HG03175 (cell line): ENCODE results near the gene TMC4.
"Not testable (repeated sequence)": the region's sequence is repeated elsewhere in the genome, so short reads cannot be mapped to it uniquely, and the experiment has no call there.

Source experiments
- ATAC-seq: cut with Tn5 transposase; IDR thresholded peaks from one replicate; pipeline ENCODE4 v1.9.1; 2021; ENCODE audit warnings: mild to moderate bottlenecking, moderate library complexity; ENCODE audit not compliant: unreplicated experiment

The TMC4 gene, protein sequence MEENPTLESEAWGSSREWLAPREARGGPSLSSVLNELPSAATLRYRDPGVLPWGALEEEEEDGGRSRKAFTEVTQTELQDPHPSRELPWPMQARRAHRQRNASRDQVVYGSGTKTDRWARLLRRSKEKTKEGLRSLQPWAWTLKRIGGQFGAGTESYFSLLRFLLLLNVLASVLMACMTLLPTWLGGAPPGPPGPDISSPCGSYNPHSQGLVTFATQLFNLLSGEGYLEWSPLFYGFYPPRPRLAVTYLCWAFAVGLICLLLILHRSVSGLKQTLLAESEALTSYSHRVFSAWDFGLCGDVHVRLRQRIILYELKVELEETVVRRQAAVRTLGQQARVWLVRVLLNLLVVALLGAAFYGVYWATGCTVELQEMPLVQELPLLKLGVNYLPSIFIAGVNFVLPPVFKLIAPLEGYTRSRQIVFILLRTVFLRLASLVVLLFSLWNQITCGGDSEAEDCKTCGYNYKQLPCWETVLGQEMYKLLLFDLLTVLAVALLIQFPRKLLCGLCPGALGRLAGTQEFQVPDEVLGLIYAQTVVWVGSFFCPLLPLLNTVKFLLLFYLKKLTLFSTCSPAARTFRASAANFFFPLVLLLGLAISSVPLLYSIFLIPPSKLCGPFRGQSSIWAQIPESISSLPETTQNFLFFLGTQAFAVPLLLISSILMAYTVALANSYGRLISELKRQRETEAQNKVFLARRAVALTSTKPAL

DNA sequence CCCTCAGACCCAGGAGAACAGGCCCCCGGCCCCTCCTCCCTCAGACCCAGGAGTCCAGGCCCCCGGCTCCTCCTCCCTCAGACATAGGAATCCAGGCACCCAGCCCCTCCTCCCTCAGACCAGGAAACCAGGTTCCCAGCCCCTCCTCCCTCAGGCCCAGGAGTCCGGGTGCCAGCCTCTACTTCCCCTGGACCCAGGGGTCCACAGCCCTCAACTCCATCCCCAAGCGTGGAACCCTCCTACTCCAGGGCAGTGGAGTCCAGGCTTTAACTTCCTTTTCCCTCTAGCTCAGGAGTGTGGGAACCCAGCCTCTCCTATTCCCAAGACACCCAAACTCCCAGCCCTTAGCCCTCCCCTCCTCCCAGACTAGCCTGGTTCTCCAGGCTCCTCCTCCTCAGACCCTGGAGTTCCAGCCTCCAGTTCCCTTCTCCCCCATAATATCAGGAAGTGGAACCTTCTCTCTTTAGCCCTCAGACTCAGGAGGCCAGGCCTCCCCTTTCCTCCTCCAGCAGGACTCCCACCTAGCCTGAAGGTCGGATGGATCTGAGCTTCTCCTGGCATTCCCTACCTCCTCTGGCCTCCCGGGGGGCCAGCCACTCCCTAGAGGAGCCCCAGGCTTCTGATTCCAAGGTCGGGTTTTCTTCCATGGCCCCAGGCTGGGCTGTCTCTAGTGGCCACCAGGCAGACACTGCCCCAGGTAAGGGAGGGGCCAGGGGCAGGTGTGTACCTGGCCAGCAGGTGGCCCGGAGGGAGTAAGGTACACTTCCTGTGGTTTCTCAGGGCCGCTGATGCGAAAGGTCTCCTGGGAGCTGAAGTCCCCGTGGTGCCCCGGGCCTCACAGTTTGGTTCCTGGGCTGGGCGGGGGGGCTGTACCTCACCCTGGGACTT lies at the start of gene TMC4:
TMC4 (minus strand) TSS at position 690 of the 888 bp plus-strand sequence; CDS start at position 647, 43 bp downstream.
- no peak for ATAC-seq

DNA sequence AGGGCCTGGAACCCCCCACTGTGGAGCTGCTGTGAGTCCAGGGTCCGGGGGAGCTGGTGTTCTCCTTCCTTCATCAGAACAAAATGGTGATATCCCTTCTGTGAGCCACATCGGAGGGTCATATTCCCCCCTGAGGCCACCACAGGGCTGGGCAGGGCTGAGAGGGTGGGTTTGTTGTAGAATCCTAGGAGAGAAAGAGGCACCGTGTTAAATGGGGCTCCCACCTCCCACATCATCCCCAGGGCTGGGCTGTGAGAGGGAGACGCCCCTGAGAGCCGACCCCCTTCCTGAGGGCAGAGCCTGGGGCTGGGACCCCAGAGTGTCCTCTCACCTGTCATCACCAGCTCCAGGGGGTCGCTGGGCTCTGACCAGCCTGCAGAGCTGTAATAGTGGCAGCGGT lies 49.0 kb upstream of the TMC4 start:
- ATAC-seq, result not testable (repeated sequence)

DNA sequence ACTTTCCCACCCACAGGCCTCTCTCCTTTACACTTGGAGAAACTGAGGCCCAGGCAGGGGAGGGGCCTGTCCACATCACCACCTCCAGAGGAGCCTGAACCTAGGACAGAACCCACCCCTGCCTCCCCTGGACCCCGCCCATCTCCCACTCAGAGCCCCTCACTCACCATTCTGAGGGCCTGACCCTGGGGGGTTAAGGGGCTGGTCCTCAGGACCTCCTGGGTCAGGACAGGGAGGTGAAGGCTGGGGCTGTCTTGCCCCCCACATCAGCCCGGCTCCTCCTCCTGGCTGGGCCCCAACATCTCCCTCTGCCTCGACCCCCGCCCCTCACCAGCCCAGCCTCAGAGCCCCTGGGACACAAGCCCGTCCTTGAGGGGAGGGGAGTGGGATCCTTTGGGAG lies 46.7 kb upstream of the TMC4 start:
- not testable (repeated sequence) for ATAC-seq

DNA sequence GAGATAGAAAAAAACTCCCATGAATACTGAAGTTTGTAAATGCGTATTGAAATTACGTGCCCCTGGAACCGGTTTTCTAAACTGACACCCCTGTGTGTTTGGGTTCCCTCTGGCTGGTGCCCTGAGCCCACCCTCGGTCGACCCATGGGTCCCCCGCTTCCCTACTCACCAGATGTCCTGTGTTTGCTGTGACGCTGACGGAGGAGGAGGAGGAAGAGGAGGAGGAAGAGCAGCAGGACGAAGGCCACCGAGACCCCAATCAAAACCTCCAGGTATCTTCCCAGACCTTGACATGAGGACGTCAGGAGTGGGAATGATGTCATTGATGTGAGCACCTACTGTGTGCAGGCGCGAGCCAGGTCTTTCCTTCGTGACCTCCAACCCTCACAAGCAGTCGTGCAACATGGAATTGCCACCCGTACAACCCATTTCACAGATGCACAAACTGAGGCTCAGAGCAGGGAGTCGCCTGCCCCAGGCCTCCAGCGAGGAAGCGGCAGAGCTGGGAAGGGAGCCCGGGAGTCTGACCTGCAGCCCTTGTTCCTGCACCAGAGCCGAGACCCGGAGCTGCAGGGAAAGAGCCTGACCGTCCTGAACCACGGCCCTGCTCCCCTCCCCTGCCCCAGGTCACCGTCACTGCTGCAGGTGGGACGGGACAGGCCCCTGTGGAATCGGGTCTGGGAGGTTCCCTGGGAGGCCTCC lies 46.2 kb upstream of the TMC4 start:
- no peak for ATAC-seq

DNA sequence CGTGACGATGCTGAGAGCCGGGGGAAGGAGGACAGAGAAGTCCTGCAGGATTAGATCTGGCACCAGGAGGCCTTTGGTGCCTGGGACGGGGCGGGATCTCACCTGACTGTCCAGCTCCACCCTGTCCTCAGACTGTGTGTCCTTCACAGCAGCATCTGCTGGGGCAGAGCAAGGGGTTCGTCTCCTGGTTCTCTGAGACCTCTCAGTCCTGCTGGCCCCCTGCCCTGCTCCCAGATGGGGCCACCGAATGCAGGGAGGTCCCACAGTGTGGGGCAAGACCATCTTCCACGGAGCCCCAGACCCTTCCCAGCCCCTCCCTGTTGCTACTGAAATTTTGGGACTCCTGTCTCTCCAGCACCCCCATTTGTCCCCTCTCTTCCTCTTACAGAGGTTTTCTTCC lies 45.3 kb upstream of the TMC4 start:
- no peak for ATAC-seq

DNA sequence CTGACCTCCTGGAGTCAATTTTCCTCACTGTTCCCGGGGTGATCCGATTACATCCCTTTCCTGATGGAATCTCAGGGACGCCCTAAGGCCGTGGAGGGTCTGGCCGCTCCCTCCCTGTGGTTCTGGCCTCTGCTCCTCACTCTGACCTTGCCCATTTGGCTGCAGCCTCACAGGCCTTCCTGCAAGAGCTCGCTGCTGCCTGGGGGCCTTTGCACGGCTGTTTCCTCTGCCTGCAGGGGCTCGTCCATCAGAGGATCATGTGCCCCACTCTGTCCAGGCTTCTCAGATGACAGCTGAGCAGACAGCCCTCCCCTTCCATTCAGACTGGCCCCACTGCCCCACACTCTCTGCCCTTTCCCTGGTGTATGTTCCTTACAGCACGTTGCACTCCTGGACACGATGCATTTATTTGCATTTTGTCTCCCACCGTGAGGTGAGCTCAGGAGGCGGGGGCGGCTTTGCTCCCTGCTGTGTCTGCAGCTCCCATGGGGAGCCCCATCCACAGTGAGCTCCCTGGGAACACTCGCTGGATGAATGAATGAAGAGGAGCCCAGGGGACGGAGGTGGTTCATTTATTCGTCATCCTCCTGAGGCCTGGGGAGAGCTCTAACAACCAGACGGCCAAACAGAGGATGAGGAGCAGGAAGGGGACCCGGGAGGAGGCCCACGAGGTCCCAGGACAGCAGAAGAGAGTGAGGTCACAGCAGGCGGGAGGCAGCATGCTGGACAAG lies 44.7 kb upstream of the TMC4 start:
- ATAC-seq, result not testable (repeated sequence)

DNA sequence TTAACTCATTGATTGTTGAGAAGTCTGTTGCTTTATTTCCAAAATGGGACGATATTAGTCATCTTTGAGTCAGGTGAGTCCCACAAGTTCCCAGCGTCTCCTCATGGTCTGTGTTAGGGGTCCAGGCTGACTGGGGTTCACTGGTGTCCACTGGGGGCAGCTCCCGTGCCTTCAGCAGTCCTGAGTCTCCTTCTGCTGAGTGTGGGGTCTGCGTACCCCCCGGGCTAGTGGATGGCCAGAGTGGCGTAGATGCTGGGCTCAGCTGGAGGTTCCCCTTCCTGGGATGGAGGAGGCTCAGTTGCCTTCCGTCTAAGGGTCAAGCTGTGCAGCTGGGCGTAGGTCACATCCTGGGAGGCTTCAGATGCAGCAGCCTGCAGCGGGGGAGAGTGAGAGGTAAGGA lies 43.9 kb upstream of the TMC4 start:
- no peak for ATAC-seq

DNA sequence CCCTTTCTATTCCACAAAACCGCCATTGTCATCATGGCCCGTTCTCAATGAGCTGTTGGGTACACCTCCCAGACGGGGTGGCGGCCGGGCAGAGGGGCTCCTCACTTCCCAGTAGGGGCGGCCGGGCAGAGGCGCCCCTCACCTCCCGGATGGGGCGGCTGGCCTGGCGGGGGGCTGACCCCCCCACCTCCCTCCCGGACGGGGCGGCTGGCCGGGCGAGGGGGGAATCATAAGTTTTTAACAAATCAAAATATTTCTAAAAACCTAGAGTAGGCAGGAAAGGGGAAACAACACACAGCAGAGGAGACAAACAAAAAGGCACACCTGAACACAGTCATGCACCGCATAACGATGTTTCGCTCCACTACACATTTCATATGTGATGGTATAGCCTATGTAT lies 41.8 kb upstream of the TMC4 start:
- not testable (repeated sequence) for ATAC-seq

DNA sequence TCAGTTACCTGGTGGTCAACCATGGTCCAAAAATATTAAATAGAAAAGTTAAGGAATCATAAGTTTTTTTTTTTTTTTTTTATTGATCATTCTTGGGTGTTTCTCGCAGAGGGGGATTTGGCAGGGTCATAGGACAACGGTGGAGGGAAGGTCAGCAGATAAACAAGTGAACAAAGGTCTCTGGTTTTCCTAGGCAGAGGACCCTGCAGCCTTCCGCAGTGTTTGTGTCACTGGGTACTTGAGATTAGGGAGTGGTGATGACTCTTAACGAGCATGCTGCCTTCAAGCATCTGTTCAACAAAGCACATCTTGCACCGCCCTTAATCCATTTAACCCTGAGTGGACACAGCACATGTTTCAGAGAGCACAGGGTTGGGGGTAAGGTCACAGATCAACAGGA lies 41.3 kb upstream of the TMC4 start:
- not testable (repeated sequence) for ATAC-seq

DNA sequence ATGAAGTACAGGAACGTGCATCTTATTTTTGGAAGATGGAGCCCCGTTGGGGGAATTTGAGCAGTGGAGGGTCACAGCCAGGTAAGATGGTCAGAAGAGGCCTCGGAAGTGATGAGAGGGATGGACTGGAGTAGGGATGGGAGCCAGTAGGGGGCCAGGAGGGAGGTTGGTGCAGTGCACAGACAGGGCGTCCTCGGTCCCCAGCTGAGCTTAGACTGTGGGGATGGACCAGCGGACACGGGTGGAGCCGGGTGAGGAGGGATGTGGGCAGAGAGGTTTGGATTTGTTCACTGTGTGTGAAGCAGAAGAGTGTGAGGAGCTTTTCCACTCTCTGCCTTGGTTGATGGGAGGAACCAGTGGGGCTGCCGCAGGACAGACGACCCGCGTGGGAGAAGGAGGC lies 38.3 kb upstream of the TMC4 start:
- ATAC-seq, result no peak

DNA sequence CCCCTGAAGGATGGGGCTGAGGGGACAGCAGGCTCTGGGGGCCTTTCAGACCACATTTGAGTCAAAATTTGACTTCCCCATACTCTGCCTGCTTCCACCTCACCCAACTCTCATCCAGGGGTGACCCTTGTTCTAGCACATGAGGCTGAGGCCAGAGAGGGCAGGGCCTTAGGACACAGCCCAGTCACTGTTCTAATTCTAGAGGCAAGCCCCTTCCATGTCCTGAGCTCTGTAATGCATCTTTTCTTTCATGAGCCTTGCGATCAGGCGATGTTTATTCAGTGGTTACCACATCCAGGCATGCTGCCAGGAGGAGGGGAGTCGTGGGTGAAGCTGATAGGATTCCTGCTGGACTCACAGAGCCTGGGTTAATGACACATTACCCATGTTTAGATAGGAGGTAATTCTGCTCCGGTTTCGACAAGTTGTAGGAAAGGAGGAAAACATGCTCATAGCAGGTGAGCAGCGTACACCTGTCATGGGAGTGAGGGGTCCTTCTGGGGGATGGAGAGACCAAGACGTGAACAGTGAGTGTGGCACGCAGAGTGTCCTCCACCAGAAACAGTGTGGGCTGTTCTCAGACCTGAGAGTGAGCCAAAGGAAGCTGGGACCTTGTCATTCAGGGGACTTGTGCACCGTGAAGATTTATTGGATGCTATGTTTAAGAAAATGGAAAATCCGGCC lies 37.0 kb upstream of the TMC4 start:
- no peak for ATAC-seq

DNA sequence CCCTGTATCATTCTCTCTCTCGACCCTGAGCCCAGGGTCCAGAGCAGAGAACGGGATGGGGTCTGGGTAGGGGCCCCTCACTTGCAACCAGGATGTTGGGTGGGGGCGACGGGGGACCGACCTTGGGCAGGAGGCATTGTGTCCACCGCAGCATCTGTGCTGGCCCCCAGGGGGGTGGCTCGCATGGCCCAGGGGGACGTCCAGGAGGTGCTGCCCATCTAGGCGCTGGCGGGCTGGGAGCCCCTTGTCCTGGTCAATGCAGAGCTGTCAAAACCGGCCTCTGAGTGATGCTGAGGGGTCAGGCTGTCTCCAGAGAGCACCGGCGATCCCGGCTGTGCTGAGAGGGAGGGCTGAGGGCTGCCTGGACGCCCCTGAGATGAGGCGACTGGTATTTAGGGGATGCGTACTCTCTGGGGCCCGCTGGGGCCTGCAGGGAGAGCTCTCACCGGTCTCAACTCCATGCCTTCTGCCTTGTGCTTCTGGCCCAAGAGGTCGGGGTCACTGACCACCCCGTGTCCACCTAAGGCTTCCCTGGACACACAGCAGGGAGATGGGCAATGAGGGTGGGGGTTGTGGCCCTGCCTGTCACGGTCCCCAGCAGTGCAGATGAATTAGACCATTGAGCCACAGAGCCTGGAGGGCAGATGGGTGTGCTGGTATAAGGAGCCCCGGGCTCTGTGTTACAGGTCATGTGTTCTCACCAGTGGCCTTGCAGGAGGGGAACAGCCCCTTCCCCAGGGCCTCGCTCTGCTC lies 36.3 kb upstream of the TMC4 start:
- ATAC-seq, result no peak

DNA sequence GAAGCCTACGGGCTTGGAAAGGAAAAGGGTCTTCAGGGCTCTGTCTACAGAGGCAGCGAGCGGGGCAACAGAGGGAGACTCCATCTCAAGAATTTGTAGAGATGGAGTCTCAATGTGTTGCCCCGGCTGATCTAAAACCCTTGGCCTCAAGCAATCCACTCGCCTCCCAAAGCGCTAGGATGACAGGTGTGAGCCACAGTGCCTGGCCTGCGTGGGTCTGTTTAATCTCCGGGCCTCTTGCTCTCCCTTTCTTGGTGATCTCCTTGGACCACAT lies 35.8 kb upstream of the TMC4 start:
- ATAC-seq, result no peak

DNA sequence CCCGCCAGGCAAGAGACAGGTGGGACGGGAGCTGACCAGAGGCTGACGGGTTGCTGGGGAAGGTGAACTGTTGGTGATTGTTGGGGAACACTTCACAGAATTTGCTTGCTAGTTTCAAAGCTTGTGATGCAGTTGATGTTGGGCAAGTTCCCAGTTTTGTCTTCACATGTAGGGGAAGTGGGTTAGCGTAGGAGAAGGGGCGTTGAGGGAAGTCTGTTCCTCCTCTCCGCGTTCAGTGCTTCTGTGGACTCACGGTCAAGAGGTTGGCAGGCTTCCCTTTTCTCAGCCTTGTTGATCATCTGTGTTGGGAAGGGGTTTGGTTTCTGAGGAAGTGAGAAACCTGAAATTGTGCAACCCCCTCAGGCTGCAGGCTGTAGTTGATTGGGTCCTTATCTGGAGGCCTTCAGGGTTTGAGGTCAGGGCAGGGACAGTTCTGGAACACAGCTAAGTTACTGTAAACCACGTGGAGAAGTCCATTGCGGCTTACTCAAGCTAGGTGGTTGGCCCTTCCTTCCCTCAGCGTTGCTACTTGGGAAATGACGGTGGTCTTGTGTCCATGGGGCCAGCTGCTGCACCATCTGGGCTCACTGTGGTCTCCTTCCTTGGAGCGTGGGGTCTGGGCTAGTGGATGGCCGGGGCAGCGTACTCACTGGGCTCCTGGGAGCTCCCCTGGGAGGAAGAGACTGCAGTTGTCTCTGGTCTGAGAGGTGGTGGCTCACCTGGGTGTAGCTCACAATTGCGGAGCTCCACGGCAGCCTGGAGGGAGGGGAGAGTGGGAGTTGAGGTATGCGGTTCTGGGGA lies 35.2 kb upstream of the TMC4 start:
- ATAC-seq, result peak; percentile 38

DNA sequence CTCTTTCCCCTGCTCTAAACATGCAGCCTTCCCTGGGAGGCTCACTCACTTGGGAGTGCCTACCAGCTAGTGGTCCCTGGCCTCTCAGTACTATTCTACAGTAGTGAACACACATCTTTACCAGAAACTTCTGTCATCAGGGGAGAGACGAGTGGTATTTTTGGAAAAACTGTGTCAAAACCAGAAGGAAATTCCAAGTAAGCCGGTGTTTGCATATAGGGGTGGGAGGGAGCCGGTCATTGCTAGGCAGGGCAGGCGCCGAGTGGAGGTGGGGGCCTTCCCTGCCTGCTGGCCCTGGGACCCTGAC lies 34.7 kb upstream of the TMC4 start:
- ATAC-seq, result no peak

DNA sequence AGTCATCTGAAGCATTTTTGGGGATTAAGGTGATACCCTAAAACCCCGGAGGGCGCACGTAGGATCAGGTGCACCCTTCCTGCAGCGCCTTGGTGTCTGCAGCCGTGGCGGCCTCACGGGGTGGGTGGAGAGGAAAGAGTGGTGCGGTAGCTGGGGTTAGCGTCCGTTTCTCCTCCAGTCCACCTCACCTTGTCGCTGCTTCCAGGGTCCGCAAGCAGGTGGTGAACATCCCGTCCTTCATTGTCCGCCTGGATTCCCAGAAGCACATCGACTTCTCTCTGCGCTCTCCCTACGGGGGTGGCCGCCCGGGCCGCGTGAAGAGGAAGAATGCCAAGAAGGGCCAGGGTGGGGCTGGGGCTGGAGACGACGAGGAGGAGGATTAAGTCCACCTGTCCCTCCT lies 34.2 kb upstream of the TMC4 start:
- ATAC-seq, result not testable (repeated sequence)

DNA sequence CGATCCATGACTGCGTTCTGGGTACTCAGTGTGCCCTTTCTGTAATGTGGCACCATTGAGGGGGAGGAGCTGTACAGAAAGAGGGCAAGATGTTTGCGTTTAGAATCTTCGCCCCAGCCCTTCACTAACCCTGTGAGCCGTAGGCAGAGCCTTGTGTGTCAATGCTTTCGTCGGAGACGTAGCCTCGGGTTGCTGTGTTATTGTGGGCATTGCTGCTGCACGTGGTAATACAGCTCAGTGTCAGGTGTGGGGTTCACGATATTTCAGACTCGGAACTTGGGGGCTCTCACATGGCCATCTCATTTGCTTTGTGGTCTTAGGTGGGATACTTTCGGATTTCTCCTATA lies 33.8 kb upstream of the TMC4 start:
- no peak for ATAC-seq

DNA sequence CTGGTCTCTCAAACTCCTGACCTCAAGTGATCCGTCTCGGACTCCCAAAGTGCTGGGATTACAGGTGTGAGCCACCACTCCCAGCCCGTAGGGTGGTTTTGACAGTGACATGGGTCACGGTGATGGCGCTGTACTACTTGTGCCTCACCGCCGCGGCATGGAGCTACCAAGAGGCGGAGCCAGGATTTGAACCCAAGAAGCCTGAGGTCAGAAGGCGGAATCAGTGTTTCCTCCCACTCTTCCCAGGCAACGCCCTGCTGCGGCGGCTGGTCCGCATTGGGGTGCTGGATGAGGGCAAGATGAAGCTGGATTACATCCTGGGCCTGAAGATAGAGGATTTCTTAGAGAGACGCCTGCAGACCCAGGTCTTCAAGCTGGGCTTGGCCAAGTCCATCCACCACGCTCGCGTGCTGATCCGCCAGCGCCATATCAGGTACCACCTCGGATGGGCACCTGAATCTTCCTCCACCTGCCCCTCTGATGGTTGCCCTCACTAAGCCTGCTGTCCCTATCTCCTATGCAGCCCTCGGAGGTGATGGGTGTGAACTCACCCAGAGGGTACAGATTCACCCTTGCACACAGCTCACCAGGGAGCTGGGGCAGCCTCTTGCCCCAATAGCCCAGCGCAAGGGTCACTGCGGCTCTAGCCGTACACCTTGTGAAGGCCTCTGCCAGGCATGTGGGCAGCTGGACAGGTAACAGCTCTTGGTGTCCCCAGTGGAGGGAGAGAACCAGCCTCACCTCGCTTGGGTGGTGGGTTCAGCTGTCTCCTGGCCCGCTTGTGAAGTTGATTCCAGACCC lies 33.3 kb upstream of the TMC4 start:
- no peak for ATAC-seq
